GM03348 (cell line): ENCODE results near the gene ZBTB7A.
"Not testable (repeated sequence)": the region's sequence is repeated elsewhere in the genome, so short reads cannot be mapped to it uniquely, and the experiment has no call there.

Experiments used
- DNase-seq: peaks from one replicate; pipeline ENCODE4 v3.0.0; 2012; ENCODE audit warnings: low spot score

The ZBTB7A gene

DNA sequence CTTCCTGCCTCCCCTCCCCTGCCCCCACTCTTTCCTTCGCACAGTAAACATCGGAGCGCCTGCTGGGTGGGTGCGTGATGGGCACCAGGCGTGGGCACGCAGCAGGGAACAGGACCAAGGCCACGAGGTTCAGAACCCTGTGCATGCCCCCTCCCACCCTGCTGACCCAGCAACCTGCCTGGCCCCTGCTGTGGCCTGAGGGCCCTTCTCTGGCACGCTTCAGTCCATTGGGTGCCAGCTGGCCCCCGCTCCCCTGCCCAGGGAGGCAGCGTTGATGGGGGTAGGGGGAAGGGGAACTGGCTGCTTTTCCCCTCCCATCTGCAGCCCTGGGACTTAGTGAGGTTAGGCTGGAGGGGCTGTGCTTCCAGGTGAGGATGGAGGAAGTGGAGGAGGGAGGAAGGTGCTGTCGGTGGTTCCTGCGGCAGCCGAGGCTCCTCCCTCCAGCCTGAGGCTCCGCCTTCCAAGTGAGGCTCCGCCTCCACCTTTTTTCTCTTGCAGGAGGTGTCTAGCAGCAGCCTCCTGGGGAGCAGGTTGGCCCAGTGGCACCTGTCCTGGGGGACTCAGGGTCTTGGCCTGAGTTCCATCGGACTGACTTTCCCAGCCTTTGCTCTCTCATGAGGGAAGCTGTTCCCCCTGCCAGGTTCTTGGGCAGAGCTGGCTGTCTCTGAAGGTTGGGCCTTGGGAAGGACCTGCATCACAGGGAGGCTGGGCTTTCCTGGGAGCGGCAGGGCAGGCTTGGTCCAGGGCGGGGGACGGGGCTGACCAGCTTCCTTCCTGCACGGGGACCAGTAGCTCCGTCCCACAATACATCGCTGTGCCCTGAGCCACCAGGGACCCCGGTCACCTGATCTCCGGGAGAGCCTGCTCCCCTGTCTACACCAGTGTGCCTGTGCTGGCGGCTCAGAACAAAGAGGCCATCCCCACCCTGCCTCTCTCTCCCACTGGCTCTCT, 51.9 kb downstream of the ZBTB7A start:
- no peak for DNase-seq

DNA sequence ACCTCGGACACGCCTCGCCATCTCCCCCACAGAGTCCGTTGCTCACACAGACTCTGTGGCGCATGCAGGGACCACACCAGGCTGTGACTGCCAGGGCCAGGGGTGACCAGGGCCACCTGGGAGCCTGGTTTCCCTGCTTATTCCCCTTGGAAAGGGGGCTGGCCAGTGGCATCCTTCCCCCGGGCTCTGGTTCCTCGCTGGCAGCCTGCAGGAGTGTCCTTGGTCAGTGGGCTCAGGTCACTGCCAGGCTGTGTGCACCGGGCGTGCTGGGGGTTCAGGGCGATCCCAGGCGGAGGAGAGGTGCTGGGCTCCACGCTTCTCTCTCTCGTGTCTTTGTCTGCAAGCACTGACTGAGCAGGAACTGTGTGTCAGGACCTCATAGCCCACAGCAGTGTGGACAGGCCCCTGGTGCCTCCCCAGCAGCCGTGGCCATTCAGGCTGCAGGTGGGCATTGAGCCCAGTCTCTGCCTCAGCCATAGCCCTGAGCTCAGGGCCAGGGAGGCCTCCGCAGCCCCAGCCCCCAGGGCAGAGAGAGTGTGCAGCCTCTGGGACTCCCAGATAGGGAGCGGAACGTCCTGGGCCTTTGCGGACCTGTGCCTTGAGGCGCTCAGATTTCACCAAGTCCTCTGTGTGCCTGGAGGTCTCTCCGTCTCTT, 52.7 kb downstream of the ZBTB7A start:
- DNase-seq = no peak

DNA sequence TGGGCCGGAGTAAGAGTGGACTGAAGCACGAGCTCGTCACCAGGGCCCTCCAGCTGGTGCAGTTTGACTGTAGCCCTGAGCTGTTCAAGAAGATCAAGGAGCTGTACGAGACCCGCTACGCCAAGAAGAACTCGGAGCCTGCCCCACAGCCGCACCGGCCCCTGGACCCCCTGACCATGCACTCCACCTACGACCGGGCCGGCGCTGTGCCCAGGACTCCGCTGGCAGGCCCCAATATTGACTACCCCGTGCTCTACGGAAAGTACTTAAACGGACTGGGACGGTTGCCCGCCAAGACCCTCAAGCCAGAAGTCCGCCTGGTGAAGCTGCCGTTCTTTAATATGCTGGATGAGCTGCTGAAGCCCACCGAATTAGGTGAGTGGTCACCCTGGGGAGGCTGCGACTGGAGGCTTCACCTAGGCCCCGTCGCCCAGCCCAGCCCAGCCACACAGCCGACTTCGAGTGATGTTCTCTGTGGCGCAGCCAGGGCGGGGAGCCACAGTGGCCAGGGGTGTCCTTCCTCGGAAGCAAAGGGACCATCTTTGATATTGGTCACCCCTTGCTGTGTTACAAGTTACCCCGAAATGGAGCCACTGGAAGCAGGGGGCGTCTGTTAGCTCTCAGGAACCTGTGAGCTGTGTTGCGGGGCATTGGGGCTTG, 53.6 kb downstream of the ZBTB7A start:
- no peak for DNase-seq

DNA sequence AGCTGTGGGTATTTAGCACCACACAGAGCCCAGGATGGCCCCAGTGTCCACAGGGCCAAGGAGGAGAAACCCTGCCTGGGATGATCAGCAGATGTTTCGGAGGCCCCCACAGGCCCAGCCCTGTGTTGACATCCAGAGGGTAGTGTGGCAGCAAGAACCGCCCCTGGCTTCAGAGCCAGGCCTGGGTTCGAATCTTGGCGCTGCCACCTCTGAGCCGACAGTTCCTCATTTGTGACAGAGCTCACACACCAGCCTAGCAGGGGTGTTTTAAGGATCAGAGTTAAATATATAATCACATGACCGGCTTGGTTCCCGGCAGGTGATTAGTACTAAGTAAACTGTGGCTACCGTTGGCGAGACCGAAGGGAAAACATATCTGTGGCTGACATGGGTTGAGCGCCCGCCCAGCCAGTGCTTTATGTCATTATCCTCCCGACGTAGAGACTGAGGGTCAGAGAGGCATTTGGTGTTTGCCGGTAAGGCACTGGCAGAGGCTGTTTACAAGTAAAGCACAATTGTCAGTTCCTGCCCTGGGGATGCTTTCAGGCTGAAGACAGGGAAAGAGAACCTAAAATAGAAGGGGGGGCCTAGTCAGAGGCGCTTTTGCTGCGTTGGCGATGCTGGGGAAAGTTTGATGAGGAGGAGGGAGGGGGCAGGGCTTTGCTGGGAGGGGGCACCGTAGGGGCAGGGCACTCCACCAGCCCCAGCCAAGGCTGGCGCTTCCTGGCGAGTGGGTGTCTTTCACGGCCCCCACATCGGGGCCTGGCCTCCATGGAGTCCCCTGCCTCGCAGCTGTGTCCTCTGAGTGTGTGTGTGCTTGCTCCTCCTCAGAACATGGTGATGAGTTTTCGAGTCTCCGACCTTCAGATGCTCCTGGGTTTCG, 54.4 kb downstream of the ZBTB7A start:
- DNase-seq = no peak

DNA sequence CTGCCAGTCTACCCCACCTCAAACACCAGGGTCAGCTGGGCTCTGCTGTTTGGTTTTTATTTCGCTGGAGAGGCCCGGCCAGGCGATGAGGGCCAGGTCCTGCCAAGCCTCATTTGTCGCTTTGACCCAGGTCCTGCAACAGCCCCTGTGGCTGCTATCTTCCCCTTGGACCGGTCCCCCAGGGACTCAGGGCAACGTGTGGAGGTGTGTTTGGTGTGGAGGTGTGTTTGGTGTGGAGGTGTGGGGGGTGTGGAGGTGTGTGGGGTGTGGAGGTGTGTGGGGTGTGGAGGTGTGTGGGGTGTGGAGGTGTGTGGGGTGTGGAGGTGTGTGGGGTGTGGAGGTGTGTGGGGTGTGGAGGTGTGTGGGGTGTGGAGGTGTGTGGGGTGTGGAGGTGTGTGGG, 55.3 kb downstream of the ZBTB7A start:
- not testable (repeated sequence) for DNase-seq

DNA sequence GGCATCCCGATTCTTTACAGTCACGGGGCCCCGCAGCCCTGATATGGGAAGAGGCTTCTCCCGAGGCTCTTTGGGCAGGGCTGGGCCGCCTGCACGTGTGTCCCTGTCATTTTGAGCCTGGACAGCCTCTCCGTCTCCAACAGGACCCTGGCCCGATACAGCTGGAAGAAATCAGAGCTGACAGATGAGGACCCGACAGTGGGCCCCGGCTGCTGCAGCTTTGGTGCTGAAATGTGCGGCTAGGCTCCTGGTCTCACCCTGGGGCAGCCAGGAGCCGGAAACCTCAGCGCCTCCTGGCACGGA, 55.9 kb downstream of the ZBTB7A start:
- DNase-seq = no peak

DNA sequence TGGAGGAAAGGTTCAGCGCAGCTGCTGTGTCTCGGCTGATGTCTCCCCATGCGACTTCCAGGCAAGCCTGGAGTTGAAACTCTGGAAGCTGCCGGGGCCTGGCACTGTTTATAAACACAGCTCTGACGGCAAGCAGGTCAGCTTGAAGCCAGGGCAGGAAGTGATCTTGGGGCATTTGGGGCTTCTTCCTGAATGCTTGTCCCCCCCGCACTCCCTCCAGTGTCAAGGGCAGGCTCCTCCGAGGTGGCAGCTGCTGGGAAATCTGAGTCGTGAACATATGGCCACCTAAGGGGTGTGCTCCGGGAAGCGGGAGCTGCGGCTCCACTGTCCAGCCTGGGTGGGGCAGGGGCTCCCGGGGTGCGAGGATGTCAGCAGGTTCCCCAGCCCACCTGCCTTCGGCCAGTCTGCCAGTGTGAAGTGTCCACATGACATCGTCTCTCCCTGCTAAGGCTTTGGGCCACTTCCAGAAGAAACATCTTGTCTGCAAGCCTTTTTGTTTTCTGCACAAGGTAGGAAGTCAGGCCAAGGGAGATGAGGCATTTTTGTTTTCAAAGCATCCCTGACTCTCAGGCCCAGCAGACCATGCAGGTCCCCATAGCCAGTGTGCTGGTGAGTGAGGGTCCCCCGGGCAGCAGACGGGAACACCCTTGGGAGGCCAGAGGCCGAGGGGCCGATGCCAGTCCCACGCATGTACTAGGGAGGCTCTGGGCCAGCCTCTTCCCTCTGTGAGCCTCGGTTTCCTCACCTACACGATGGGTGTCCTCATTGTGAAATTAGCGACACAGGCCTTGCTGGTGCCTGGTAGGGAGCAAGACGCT, 56.5 kb downstream of the ZBTB7A start:
- no peak for DNase-seq

DNA sequence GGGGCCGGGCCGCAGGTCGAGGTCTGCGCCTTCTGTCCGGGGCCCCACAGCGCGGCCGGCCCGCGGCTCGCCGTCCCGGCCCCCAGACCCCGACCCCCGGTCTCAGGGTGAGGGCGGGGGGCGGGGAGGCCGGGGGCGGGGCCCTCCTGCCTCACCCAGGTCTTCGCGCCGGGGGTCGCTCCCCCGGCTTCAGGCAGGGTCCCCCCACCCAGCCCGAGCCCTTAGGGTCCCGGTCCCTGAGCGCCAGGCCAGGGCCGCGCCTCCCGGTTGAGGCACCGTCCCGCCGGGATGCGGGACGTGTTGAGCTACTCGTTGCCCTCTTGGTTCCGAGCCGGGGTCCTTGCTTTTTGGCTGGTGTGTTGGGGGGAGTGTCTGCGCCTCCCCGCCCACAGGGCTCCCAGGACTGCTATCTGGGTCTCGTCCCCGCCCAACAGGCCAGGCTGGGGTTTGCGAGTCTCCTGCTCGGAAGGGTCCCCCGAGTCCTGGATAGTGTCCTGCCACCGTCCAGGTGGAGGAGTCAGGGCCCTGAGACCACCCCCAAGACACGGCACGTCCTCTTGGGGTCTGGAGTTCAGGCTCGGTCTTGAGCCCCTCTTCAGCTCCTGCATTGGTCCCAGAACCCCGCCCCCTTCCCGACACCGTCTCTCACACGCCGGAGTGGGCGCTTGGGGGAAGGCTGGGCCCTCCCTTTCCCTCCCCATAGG, 58.7 kb downstream of the ZBTB7A start:
- peak; percentile 61 for DNase-seq

DNA sequence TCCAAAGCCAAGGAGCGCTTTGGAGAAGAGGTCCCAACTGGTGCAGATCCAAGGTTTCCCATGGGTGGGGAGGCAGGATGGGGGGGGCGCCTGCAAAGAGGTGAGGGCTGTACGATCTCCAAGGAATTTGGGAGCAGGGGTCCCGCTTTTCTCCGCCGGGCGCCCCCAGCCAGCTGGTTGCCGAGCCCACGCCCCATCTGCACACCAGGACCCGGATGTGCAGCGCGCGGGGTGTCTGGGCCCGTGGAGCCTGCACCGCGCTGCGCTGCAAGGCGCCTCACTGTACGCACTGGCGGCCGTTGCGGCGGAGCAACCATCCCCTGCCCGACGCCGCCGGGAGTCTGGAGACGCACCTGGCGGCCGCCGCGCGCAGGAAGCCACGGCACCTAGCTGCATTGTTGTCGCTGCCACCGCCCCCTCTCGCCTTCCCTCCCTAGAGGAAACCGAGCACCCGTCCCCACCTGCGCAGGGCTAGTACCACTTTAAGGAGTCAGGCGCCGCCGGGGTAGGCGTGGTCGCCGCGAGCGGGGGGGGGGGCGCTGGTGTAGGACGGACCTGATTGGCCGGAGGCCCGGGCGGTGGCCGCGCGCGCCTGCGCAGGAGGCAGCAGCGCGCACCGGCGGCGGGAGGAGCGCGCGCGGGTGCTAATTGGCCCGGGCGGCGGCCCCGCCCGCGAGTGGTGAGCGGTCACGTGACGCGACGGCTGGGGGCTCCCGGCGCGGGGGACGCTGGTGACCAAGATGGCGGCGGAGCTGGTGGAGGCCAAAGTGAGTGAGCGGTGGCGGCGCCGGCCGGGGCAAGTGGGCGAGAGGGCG, 59.5 kb downstream of the ZBTB7A start, which contains the start of gene PIAS4:
TSS of gene PIAS4 (plus strand) at position 716 of the 815 bp plus-strand sequence. CDS start at position 741, 25 bp downstream.
- peak; percentile 100 for DNase-seq

DNA sequence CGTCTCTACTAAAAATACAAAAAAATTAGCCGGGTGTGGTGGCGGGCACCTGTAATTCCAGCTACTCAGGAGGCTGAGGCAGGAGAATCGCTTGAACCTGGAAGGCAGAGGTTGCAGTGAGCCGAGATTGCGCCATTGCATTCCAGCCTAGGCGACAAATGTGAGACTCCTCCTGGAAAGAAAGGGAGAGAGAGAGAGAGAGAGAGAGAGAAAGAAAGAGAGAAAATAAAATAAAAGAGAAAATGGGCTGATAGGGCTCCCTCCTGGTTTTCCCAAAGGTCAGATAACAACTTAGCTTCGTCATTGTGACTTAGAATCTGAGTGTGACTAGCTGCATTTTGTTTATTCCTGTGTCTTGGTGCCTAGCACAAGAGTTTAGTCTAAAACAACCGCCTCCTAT, 61.3 kb downstream of the ZBTB7A start:
- DNase-seq = not testable (repeated sequence)

DNA sequence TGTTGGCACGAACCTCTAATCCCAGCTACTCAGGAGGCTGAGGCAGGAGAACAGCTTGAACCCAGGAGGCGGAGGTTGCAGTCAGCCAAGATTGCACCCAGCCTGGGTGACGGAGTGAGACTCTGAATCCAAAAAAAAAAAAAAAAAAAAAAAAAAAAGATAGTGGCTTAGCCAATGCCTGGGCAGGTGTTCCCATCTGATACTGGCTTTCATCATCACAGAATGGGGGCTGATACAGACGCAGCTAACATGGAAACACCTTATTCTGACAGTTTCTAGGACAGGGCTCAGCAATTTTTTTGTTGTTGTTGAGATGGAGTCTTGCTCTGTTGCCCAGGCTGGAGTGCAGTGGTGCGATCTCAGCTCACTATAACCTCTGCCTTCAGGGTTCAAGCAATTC, 65.9 kb downstream of the ZBTB7A start:
- not testable (repeated sequence) for DNase-seq

DNA sequence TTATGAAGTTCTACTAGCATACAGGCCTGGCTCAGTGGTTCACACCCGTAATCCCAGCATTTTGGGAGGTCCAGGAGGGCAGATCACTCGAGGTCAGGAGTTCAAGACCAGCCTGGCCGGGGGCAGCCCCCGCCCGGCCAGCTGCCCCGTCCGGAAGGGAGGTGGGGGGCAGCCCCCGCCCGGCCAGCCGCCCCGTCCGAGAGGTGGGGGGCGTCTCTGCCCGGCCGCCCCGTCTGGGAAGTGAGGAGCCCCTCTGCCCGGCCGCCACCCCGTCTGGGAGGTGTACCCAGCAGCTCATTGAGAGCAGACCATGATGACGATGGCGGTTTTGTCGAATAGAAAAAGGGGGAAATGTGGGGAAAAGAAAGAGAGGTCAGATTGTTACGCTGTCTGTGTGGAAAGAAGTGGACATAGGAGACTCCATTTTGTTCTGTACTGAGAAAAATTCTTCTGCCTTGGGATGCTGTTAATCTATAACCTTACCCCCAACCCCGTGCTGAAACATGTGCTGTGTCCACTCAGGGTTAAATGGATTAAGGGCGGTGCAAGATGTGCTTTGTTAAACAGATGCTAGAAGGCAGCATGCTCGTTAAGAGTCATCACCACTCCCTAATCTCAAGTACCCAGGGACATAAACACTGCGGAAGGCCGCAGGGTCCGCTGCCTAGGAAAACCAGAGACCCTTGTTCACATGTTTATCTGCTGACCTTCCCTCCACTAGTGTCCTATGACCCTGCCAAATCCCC, 67.9 kb downstream of the ZBTB7A start:
- DNase-seq = not testable (repeated sequence)

DNA sequence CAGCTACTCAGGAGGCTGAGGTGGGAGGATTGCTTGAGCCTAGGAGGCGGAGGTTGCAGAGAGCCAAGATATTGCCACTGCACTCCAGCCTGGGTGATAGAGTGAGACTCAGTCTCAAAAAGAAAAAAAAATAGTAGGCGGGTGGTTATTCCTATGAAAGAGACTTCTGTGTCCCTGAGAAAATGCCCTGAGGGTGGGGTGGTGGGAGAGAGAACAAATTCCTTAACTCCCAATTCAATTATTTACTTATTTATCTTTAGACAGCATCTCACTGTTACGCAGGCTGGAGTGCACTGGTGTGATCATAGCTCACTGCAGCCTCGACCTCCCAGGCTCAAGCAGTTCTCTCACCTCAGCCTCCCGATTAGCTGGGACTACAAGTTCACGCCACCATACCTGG, 71.1 kb downstream of the ZBTB7A start:
- no peak for DNase-seq
